Natural killer cell treated with Interleukin-12 subunit alpha and Interleukin-12 subunit beta and Interleukin-15 and Interleukin-18, amount 100 ng/mL, for 72 hours (primary cell): Measurements from ENCODE around the gene KCNH8. TPM values are rescaled to one million over a fixed set of nuclear protein-coding genes. Genes with fewer than 3 reads are reported as not detected.

Experiments
- ATAC-seq, 2 donors: fragments of 150-1000 bp; cut with Tn5 transposase in 1 of 2; sonication (Bioruptor Pico), chemical (Tn5 transposase) in 1 of 2; 2 replicates each; pipeline ENCODE4 v1.10.0; 2021
- DNase-seq: peaks from one replicate; pipeline ENCODE4 v3.0.0; 2022; ENCODE audit warnings: low spot score
- H3K27ac Mint-ChIP-seq, 2 donors: 1 replicate in 1 of 2; 2 replicates in 1 of 2; pipeline ENCODE4 v1.8.0; 2022; ENCODE audit warnings: mixed read lengths in 2 of 2, mild to moderate bottlenecking in 1 of 2, moderate library complexity in 1 of 2
- H3K27me3 Mint-ChIP-seq, 2 donors: 1 replicate in 1 of 2; 2 replicates in 1 of 2; pipeline ENCODE4 v1.8.0; 2022; ENCODE audit warnings: mixed read lengths in 2 of 2
- H3K36me3 Mint-ChIP-seq: one replicate; pipeline ENCODE4 v1.8.0; 2022; ENCODE audit warnings: mixed read lengths
- H3K4me1 Mint-ChIP-seq, 2 donors: 1 replicate in 1 of 2; 2 replicates in 1 of 2; pipeline ENCODE4 v1.8.0; 2022; ENCODE audit warnings: low read depth in 2 of 2, mixed read lengths in 2 of 2, mild to moderate bottlenecking in 1 of 2
- H3K4me3 Mint-ChIP-seq: one replicate; pipeline ENCODE4 v1.8.0; 2022; ENCODE audit warnings: mixed read lengths
- H3K9me3 Mint-ChIP-seq: 2 replicates; pipeline ENCODE4 v1.8.0; 2022; ENCODE audit warnings: mixed read lengths
- total RNA-seq, 2 donors: library from RNA; stranded (reverse); gene quantifications; one replicate each; pipeline ENCODE4 v1.2.3, GENCODE V29; 2022

KCNH8 gene
- total RNA-seq, 2 donors from 2014 or later = not detected

DNA sequence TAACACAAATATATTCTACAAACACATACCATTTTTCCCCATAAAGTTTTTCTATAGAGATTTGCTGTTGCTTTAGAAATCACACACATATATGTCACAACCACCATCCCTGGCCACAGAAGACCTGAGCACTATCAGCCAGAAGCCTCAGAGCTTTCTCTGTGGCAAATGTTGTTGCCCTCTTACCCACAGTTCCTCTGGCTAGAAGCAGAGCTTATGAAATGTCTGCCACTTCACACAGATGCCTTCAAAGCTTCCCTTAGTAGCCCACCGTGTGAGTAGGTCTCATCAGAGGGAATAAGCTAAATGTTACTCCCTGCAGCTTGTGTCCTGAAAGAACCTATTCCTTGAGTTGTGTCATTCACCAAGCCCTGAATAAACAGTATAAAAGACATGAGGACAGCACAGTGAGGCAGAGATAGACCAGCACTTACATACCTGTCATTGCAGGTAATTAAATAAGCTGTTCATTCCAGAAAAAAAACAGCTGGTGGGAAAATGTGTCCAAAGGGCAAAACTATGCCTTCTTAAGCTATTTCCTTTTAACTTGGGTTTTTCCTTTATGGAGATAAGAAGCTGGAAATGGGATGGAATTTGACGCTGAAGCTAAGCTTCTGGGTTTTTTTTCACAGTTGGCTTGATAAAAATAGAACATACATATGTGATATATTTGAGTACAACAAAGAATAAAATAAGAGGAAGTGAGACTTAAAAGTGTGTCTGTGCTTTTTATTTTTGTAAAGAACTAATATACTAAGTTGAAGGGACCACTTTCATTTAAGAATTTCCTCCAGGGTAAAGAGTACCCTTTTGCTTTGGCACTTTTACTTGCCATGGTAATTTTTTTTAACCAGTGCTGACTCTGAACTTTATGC lies 391.4 kb downstream of the KCNH8 start:
- DNase-seq = no peak
- Mint-ChIP-seq H3K4me1 (peaks cover 0 to 23% of the 10 kb centered on the region in 2 donors), H3K36me3 (no peaks in the 10 kb centered on the region), H3K4me3 (no peak overlapping the region), H3K27ac (no peak overlapping the region), H3K27me3 (no peaks in the 10 kb centered on the region), H3K9me3 (no peaks in the 10 kb centered on the region)
- ATAC-seq = peak in 1 of 2 donors; percentile 66

DNA sequence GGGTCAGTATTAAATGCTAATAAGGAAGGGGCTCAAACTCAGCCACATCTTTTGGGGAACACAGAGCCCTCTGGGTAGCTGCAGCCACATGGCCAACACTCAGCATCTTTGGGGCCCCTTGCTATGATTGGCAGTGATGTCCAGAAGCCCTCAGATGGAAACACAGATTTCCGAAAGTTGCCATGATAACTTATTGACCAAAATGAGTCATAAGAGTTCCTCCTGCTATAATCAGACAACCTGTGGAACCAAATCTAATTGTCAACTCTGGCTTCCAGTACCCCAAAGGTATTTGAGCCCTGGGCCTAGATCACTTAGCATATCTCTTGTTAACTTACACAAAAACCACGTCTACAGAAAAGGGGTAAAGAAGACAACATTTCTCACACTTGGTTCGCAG lies 392.2 kb downstream of the KCNH8 start:
- ATAC-seq (no peak), DNase-seq (no peak)
- no peaks in the 10 kb centered on the region for H3K36me3 Mint-ChIP-seq
- no peaks in the 10 kb centered on the region for H3K27me3 Mint-ChIP-seq
- H3K27ac Mint-ChIP-seq = no peak overlapping the region
- H3K9me3 Mint-ChIP-seq = no peaks in the 10 kb centered on the region
- H3K4me1 Mint-ChIP-seq = peaks cover 0 to 23% of the 10 kb centered on the region in 2 donors
- H3K4me3 Mint-ChIP-seq = no peak overlapping the region

- ATAC-seq (no peak), DNase-seq (no peak)
- no peaks in the 10 kb centered on the region for H3K9me3 Mint-ChIP-seq
- no peaks in the 10 kb centered on the region for H3K36me3 Mint-ChIP-seq
- H3K27me3 Mint-ChIP-seq = no peaks in the 10 kb centered on the region
- peaks cover 0 to 23% of the 10 kb centered on the region in 2 donors for H3K4me1 Mint-ChIP-seq
- no peak overlapping the region for H3K4me3 Mint-ChIP-seq
- H3K27ac Mint-ChIP-seq = no peak overlapping the region
Observed at GRCh38 chr3:19541284-19541683, 393.0 kb downstream of the KCNH8 start.

- Mint-ChIP-seq H3K27ac (no peak overlapping the region), H3K4me3 (no peak overlapping the region), H3K36me3 (no peaks in the 10 kb centered on the region), H3K9me3 (no peaks in the 10 kb centered on the region), H3K4me1 (peaks cover 0 to 23% of the 10 kb centered on the region in 2 donors), H3K27me3 (no peaks in the 10 kb centered on the region)
- no peak for DNase-seq
- ATAC-seq = no peak
Observed at GRCh38 chr3:19543212-19543841, 395.0 kb downstream of the KCNH8 start.

DNA sequence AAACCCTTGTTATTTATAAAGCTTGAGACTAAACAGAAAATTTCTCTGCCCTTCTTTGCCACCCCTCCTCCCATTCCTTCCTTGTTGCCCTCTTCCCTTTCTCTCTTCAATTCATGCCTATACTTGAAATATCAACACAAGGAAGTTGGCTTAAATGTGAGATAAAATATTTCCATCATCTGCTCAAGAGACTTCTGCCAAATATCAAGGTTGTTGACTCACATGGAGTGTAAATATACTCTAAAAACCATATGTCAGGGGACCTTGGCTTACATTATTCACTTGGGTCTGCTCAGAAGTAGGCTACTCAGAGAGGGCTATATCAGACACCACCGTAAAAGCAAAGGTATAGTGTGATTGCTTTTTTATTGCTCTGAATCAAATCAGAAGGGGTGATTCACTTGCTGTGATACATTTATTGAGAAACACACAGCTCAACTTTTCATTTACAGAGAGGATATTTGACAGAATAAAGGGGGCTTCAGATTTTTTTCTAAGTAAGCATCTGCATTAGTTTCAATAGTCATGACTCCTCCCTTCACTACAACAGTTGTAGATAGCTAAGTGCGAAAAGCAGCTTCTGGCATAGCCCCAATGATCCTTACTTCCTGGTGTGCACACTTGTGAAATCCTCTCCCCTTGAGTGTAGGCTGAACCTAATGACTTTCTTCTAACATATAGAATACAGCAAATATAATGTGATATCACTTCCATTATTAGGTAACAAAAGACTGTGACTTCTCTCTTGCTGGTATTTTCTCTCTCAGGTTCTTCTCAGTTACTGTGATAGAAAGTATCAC lies 399.6 kb downstream of the KCNH8 start:
- Mint-ChIP-seq H3K4me3 (no peak overlapping the region), H3K4me1 (peaks cover 0 to 4% of the 10 kb centered on the region in 2 donors), H3K27ac (no peak overlapping the region), H3K27me3 (no peaks in the 10 kb centered on the region), H3K9me3 (no peaks in the 10 kb centered on the region), H3K36me3 (no peaks in the 10 kb centered on the region)
- no peak for ATAC-seq
- no peak for DNase-seq

- DNase-seq (no peak), ATAC-seq (no peak)
- Mint-ChIP-seq H3K4me1 (no peaks in the 10 kb centered on the region), H3K9me3 (peaks cover 7% of the 10 kb centered on the region), H3K27me3 (no peaks in the 10 kb centered on the region), H3K4me3 (no peak overlapping the region), H3K27ac (no peak overlapping the region), H3K36me3 (no peaks in the 10 kb centered on the region)
Observed at GRCh38 chr3:19559724-19560442, 411.6 kb downstream of the KCNH8 start.

DNA sequence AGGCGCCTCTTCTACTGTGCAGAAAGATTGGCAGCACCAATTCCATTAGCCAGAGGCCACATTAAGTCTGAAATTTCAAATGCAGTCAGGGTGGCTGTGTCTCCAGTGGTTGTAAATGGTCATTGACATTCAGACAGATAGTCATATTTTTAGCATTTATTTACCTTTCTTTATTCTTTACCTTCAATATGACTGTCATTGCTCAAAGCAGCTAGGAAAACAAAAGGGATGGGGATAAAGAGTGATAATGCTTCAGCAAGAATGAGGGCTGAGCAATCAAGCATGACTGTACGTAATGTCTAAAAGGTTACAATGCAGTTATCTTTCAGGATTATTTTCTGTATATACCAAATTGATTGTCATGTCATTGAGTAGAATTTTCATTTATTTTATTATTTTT lies 425.3 kb downstream of the KCNH8 start:
- ATAC-seq (no peak), DNase-seq (no peak)
- Mint-ChIP-seq H3K27ac (no peak overlapping the region), H3K4me3 (no peak overlapping the region), H3K4me1 (no peaks in the 10 kb centered on the region), H3K9me3 (peaks cover 1% of the 10 kb centered on the region), H3K36me3 (no peaks in the 10 kb centered on the region), H3K27me3 (no peaks in the 10 kb centered on the region)

- DNase-seq = no peak
- Mint-ChIP-seq H3K4me3 (no peak overlapping the region), H3K4me1 (no peaks in the 10 kb centered on the region), H3K27me3 (no peaks in the 10 kb centered on the region), H3K36me3 (no peaks in the 10 kb centered on the region), H3K27ac (no peak overlapping the region), H3K9me3 (peaks cover 3% of the 10 kb centered on the region)
- ATAC-seq = no peak
Observed at GRCh38 chr3:19574268-19574667, 426.0 kb downstream of the KCNH8 start.

GRCh38 chr3:19576343-19576742 lies 428.0 kb downstream of the KCNH8 start:
- DNase-seq = no peak
- Mint-ChIP-seq H3K27ac (no peak overlapping the region), H3K9me3 (peaks cover 3% of the 10 kb centered on the region), H3K27me3 (no peaks in the 10 kb centered on the region), H3K4me1 (no peaks in the 10 kb centered on the region), H3K36me3 (no peaks in the 10 kb centered on the region), H3K4me3 (no peak overlapping the region)
- no peak for ATAC-seq
